Natural killer cell treated with Interleukin-12 subunit alpha and Interleukin-12 subunit beta and Interleukin-15 and Interleukin-18, amount 100 ng/mL, for 72 hours (primary cell): ENCODE data around the gene ITFG2. TPM values are rescaled to one million over a fixed set of nuclear protein-coding genes. Genes with fewer than 3 reads are reported as not detected.

ENCODE experiments used
- ATAC-seq, 2 donors: fragments of 150-1000 bp; cut with Tn5 transposase in 1 of 2; sonication (Bioruptor Pico), chemical (Tn5 transposase) in 1 of 2; 2 replicates each; pipeline ENCODE4 v1.10.0; 2021
- DNase-seq: peaks from one replicate; pipeline ENCODE4 v3.0.0; 2022; ENCODE audit warnings: low spot score
- H3K27ac Mint-ChIP-seq, 2 donors: 1 replicate in 1 of 2; 2 replicates in 1 of 2; pipeline ENCODE4 v1.8.0; 2022; ENCODE audit warnings: mixed read lengths in 2 of 2, mild to moderate bottlenecking in 1 of 2, moderate library complexity in 1 of 2
- H3K27me3 Mint-ChIP-seq, 2 donors: 1 replicate in 1 of 2; 2 replicates in 1 of 2; pipeline ENCODE4 v1.8.0; 2022; ENCODE audit warnings: mixed read lengths in 2 of 2
- H3K36me3 Mint-ChIP-seq: one replicate; pipeline ENCODE4 v1.8.0; 2022; ENCODE audit warnings: mixed read lengths
- H3K4me1 Mint-ChIP-seq, 2 donors: 1 replicate in 1 of 2; 2 replicates in 1 of 2; pipeline ENCODE4 v1.8.0; 2022; ENCODE audit warnings: low read depth in 2 of 2, mixed read lengths in 2 of 2, mild to moderate bottlenecking in 1 of 2
- H3K4me3 Mint-ChIP-seq: one replicate; pipeline ENCODE4 v1.8.0; 2022; ENCODE audit warnings: mixed read lengths
- H3K9me3 Mint-ChIP-seq: 2 replicates; pipeline ENCODE4 v1.8.0; 2022; ENCODE audit warnings: mixed read lengths
- total RNA-seq, 2 donors: library from RNA; stranded (reverse); gene quantifications; one replicate each; pipeline ENCODE4 v1.2.3, GENCODE V29; 2022

ITFG2 gene
- total RNA-seq, 2 donors from 2014 or later = 28.2 to 65.1 TPM

GRCh38 chr12:2801044-2801783 is 11.3 kb upstream of the ITFG2 start:
- Mint-ChIP-seq H3K36me3 (peaks cover 44% of the 10 kb centered on the region), H3K9me3 (no peaks in the 10 kb centered on the region), H3K27me3 (no peaks in the 10 kb centered on the region), H3K27ac (no peak overlapping the region), H3K4me3 (no peak overlapping the region), H3K4me1 (peaks cover 19 to 21% of the 10 kb centered on the region in 2 donors)
- DNase-seq (no peak), ATAC-seq (no peak)

- Mint-ChIP-seq H3K9me3 (no peaks in the 10 kb centered on the region), H3K27me3 (no peaks in the 10 kb centered on the region), H3K4me1 (no peaks in the 10 kb centered on the region), H3K36me3 (peaks cover 27% of the 10 kb centered on the region), H3K27ac (no peak overlapping the region), H3K4me3 (no peak overlapping the region)
- no peak for DNase-seq
- ATAC-seq = no peak
Observed at GRCh38 chr12:2803635-2804392, 8.7 kb upstream of the ITFG2 start.

- no peaks in the 10 kb centered on the region for H3K27me3 Mint-ChIP-seq
- H3K4me1 Mint-ChIP-seq = no peaks in the 10 kb centered on the region
- H3K36me3 Mint-ChIP-seq = peaks cover 20% of the 10 kb centered on the region
- DNase-seq (no peak), ATAC-seq (no peak)
- H3K4me3 Mint-ChIP-seq = no peak overlapping the region
- no peaks in the 10 kb centered on the region for H3K9me3 Mint-ChIP-seq
- H3K27ac Mint-ChIP-seq = no peak overlapping the region
Observed at GRCh38 chr12:2804393-2805142, 7.9 kb upstream of the ITFG2 start.

- ATAC-seq (no peak), DNase-seq (no peak)
- Mint-ChIP-seq H3K27ac (no peak overlapping the region), H3K9me3 (no peaks in the 10 kb centered on the region), H3K36me3 (peaks cover 14% of the 10 kb centered on the region), H3K4me3 (no peak overlapping the region), H3K27me3 (no peaks in the 10 kb centered on the region), H3K4me1 (no peaks in the 10 kb centered on the region)
Observed at GRCh38 chr12:2805143-2805520, 7.3 kb upstream of the ITFG2 start.

- Mint-ChIP-seq H3K4me3 (no peak overlapping the region), H3K27me3 (no peaks in the 10 kb centered on the region), H3K36me3 (peaks cover 4% of the 10 kb centered on the region), H3K9me3 (no peaks in the 10 kb centered on the region), H3K27ac (no peak overlapping the region), H3K4me1 (no peaks in the 10 kb centered on the region)
- ATAC-seq (no peak), DNase-seq (no peak)
Observed at GRCh38 chr12:2806700-2807099, 5.8 kb upstream of the ITFG2 start.

GRCh38 chr12:2811801-2812200 is 667 bp upstream of the ITFG2 start:
- no peak for DNase-seq
- H3K4me3 Mint-ChIP-seq = peak overlapping the region; percentile 100
- H3K9me3 Mint-ChIP-seq = no peaks in the 10 kb centered on the region
- ATAC-seq = no peak
- no peaks in the 10 kb centered on the region for H3K36me3 Mint-ChIP-seq
- H3K27me3 Mint-ChIP-seq = no peaks in the 10 kb centered on the region
- peaks cover 13 to 14% of the 10 kb centered on the region in 2 donors for H3K4me1 Mint-ChIP-seq
- H3K27ac Mint-ChIP-seq = peak overlapping the region; percentile 93 to 99

GRCh38 chr12:2813214-2814185 is 1.0 kb downstream of the ITFG2 start:
- Mint-ChIP-seq H3K27me3 (no peaks in the 10 kb centered on the region), H3K36me3 (peaks cover 6% of the 10 kb centered on the region), H3K9me3 (no peaks in the 10 kb centered on the region), H3K27ac (peak overlapping the region; percentile 93 to 99), H3K4me3 (peak overlapping the region; percentile 100), H3K4me1 (peaks cover 14 to 16% of the 10 kb centered on the region in 2 donors)
- ATAC-seq (no peak), DNase-seq (no peak)

- H3K4me3 Mint-ChIP-seq = no peak overlapping the region
- H3K27ac Mint-ChIP-seq = no peak overlapping the region
- no peaks in the 10 kb centered on the region for H3K27me3 Mint-ChIP-seq
- peaks cover 10% of the 10 kb centered on the region for H3K36me3 Mint-ChIP-seq
- DNase-seq (no peak), ATAC-seq (no peak)
- no peaks in the 10 kb centered on the region for H3K9me3 Mint-ChIP-seq
- H3K4me1 Mint-ChIP-seq = peaks cover 0 to 5% of the 10 kb centered on the region in 2 donors
Observed at GRCh38 chr12:2819810-2820209, 7.3 kb downstream of the ITFG2 start.

- no peaks in the 10 kb centered on the region for H3K27me3 Mint-ChIP-seq
- H3K9me3 Mint-ChIP-seq = no peaks in the 10 kb centered on the region
- ATAC-seq (no peak), DNase-seq (no peak)
- no peak overlapping the region for H3K4me3 Mint-ChIP-seq
- peaks cover 0 to 5% of the 10 kb centered on the region in 2 donors for H3K4me1 Mint-ChIP-seq
- peaks cover 14% of the 10 kb centered on the region for H3K36me3 Mint-ChIP-seq
- H3K27ac Mint-ChIP-seq = no peak overlapping the region
Observed at GRCh38 chr12:2820432-2820831, 8.0 kb downstream of the ITFG2 start.

- ATAC-seq = no peak
- no peaks in the 10 kb centered on the region for H3K27me3 Mint-ChIP-seq
- DNase-seq = no peak
- peaks cover 0 to 2% of the 10 kb centered on the region in 2 donors for H3K4me1 Mint-ChIP-seq
- H3K27ac Mint-ChIP-seq = no peak overlapping the region
- peaks cover 13% of the 10 kb centered on the region for H3K36me3 Mint-ChIP-seq
- H3K9me3 Mint-ChIP-seq = no peaks in the 10 kb centered on the region
- no peak overlapping the region for H3K4me3 Mint-ChIP-seq
Observed at GRCh38 chr12:2823483-2823882, 11.0 kb downstream of the ITFG2 start.

GRCh38 chr12:2824541-2824940 is 12.1 kb downstream of the ITFG2 start:
- no peak overlapping the region for H3K27ac Mint-ChIP-seq
- DNase-seq = no peak
- H3K36me3 Mint-ChIP-seq = peaks cover 13% of the 10 kb centered on the region
- peaks cover 0 to 2% of the 10 kb centered on the region in 2 donors for H3K4me1 Mint-ChIP-seq
- H3K4me3 Mint-ChIP-seq = no peak overlapping the region
- ATAC-seq = no peak
- H3K27me3 Mint-ChIP-seq = no peaks in the 10 kb centered on the region
- H3K9me3 Mint-ChIP-seq = no peaks in the 10 kb centered on the region

- Mint-ChIP-seq H3K36me3 (peaks cover 13% of the 10 kb centered on the region), H3K27me3 (no peaks in the 10 kb centered on the region), H3K27ac (no peak overlapping the region), H3K4me3 (no peak overlapping the region), H3K4me1 (peaks cover 0 to under 1% of the 10 kb centered on the region in 2 donors), H3K9me3 (no peaks in the 10 kb centered on the region)
- ATAC-seq (no peak), DNase-seq (no peak)
Observed at GRCh38 chr12:2825132-2825531, 12.7 kb downstream of the ITFG2 start.

- no peak overlapping the region for H3K27ac Mint-ChIP-seq
- DNase-seq (no peak), ATAC-seq (no peak)
- no peaks in the 10 kb centered on the region for H3K27me3 Mint-ChIP-seq
- H3K36me3 Mint-ChIP-seq = peaks cover 13% of the 10 kb centered on the region
- H3K4me3 Mint-ChIP-seq = no peak overlapping the region
- no peaks in the 10 kb centered on the region for H3K9me3 Mint-ChIP-seq
- H3K4me1 Mint-ChIP-seq = no peaks in the 10 kb centered on the region
Observed at GRCh38 chr12:2826036-2826435, 13.6 kb downstream of the ITFG2 start.
